ENCODE data around the gene LPP. TPM values are rescaled to one million over a fixed set of nuclear protein-coding genes. Genes with fewer than 3 reads are reported as not detected.

Gene LPP
- total and polyA plus RNA-seq, 8 donors = 4.9 to 84.4 (median 45.9) TPM

GRCh38 chr3:188712248-188712924 is 558.4 kb downstream of the LPP start:
- H3K4me1 ChIP-seq = peaks cover 0 to 5% (median 0%) of the 10 kb centered on the region in 3 donors
- no peak overlapping the region for H3K4me3 ChIP-seq
- H3K36me3 ChIP-seq = no peaks in the 10 kb centered on the region
- no peak for DNase-seq
- H3K9me3 ChIP-seq = no peaks in the 10 kb centered on the region
- ATAC-seq = peak in 3 of 4 donors; percentile 39 to 80 (median 67)
- no peaks in the 10 kb centered on the region for H3K27me3 ChIP-seq
- WGBS, 2 donors = 87 to 93% methylated on average over 4 of the region's 4 CpGs
- peak overlapping the region in 1 of 4 donors; percentile 2 for H3K27ac ChIP-seq
- intact Hi-C loops (cut with DNase I) = no loop called here
- peak; percentile 94 for FAIRE-seq
- no peak for TF ChIP-seq CTCF (IDR thresholded peaks at IDR 0.05)

GRCh38 chr3:188712991-188713390 is 559.0 kb downstream of the LPP start:
- TF ChIP-seq CTCF (IDR thresholded peaks at IDR 0.05) = no peak
- Histone ChIP-seq H3K36me3 (no peaks in the 10 kb centered on the region), H3K27ac (no peak overlapping the region), H3K4me1 (peaks cover 0 to 5% (median 0%) of the 10 kb centered on the region in 3 donors), H3K27me3 (no peaks in the 10 kb centered on the region), H3K4me3 (no peak overlapping the region), H3K9me3 (no peaks in the 10 kb centered on the region)
- intact Hi-C loops (cut with DNase I) = no loop called here
- ATAC-seq (peak in 1 of 4 donors; percentile 28), DNase-seq (no peak), FAIRE-seq (no peak)
- 76 to 96% methylated on average over 3 of the region's 3 CpGs for WGBS, 2 donors

GRCh38 chr3:188719545-188719944 is 565.6 kb downstream of the LPP start:
- FAIRE-seq (no peak), DNase-seq (no peak), ATAC-seq (no peak)
- no peak overlapping the region for H3K4me3 ChIP-seq
- H3K27me3 ChIP-seq = no peaks in the 10 kb centered on the region
- intact Hi-C loops (cut with DNase I) = no loop called here
- no peaks in the 10 kb centered on the region for H3K9me3 ChIP-seq
- H3K36me3 ChIP-seq = no peaks in the 10 kb centered on the region
- TF ChIP-seq CTCF (IDR thresholded peaks at IDR 0.05) = no peak
- no peak overlapping the region for H3K27ac ChIP-seq
- WGBS, 2 donors = 41 to 90% methylated on average over 1 of the region's 1 CpG
- H3K4me1 ChIP-seq = peaks cover 0 to 8% (median 0%) of the 10 kb centered on the region in 3 donors

GRCh38 chr3:188720215-188720614 is 566.3 kb downstream of the LPP start:
- intact Hi-C loops (cut with DNase I) = no loop called here
- ATAC-seq (no peak), FAIRE-seq (no peak), DNase-seq (no peak)
- peaks cover 0 to 8% (median 0%) of the 10 kb centered on the region in 3 donors for H3K4me1 ChIP-seq
- H3K36me3 ChIP-seq = no peaks in the 10 kb centered on the region
- no peaks in the 10 kb centered on the region for H3K27me3 ChIP-seq
- TF ChIP-seq CTCF (IDR thresholded peaks at IDR 0.05) = no peak
- no peak overlapping the region for H3K4me3 ChIP-seq
- H3K9me3 ChIP-seq = no peaks in the 10 kb centered on the region
- H3K27ac ChIP-seq = no peak overlapping the region
- 26 to 44% methylated on average over 3 of the region's 3 CpGs for WGBS, 2 donors

- ATAC-seq = peak in 3 of 4 donors; percentile 61 to 81 (median 72)
- no peaks in the 10 kb centered on the region for H3K27me3 ChIP-seq
Measured at GRCh38 chr3:188720636-188721035, 566.7 kb downstream of the LPP start.

More at GRCh38 chr3:188720636-188721035, 566.7 kb downstream of the LPP start:
- Histone ChIP-seq H3K27ac (no peak overlapping the region), H3K4me1 (peaks cover 0 to 8% (median 0%) of the 10 kb centered on the region in 3 donors), H3K4me3 (no peak overlapping the region), H3K36me3 (no peaks in the 10 kb centered on the region), H3K9me3 (no peaks in the 10 kb centered on the region)
- intact Hi-C loops (cut with DNase I) = no loop called here
- no peak for FAIRE-seq
- DNase-seq = no peak
- TF ChIP-seq CTCF (IDR thresholded peaks at IDR 0.05) = no peak
